ENCODE measurements around the gene CTF1.

GRCh38 chr16:30894540-30895368 is 1.7 kb upstream of the CTF1 start:
- no peak for TF ChIP-seq CTCF (IDR thresholded peaks at IDR 0.05)
- TF ChIP-seq POLR2A (IDR thresholded peaks at IDR 0.05): no peak
- TF ChIP-seq EP300 (IDR thresholded peaks at IDR 0.05): no peak
